HepG2 (cell line): ENCODE measurements around the gene IQCB1. TPM values are rescaled to one million over a fixed set of nuclear protein-coding genes. Genes with fewer than 3 reads are reported as not detected.

ENCODE experiments used
- ATAC-seq: fragments of 200-7000 bp; cut with Tn5 transposase; 3 replicates; pipeline ENCODE4 v1.9.1; 2020; ENCODE audit warnings: mild to moderate bottlenecking, moderate library complexity
- BruUV-seq: library from RNA; stranded (reverse); fragments of 400-500 nt; replicated peaks from 2 replicates; lab custom pipeline; 2021; lab: Mats Ljungman, UMichigan
- CTCF ChIA-PET: fragments of 300-600 bp; formaldehyde crosslinking; extraction: SDS; loops from one replicate; lab custom pipeline; 2021; ENCODE audit warnings: low total read pairs, inconsistent platforms, low intra/inter-chr PET ratio; lab: Yijun Ruan, JAX
- POLR2A ChIA-PET: fragments of 350-600 bp; sonication (Branson Sonifier 250); formaldehyde crosslinking; loops from one replicate; lab custom pipeline; 2020; ENCODE audit warnings: antibody characterized with exemption, inconsistent platforms; lab: Yijun Ruan, JAX
- DNase-seq: peaks from one replicate; pipeline ENCODE4 v3.0.0-alpha.2; 2015; ENCODE audit warnings: low spot score
- FAIRE-seq: peaks from 3 replicates; lab custom pipeline; 2011; peaks lifted over from hg19 to GRCh38; lab: Jason Lieb, UNC
- H2AFZ ChIP-seq: one replicate; pipeline ENCODE4 v1.6.1; 2011; ENCODE audit warnings: low read length, inconsistent platforms
- H3K27ac ChIP-seq: fragments of 300-600 bp; 3 replicates; pipeline ENCODE4 v1.8.0; 2011; ENCODE audit warnings: mixed run types, mild to moderate bottlenecking, mixed read lengths, low read length, inconsistent platforms; ENCODE audit not compliant: insufficient read depth; ENCODE audit errors: extremely low read length
- H3K27me3 ChIP-seq, 2 experiments: fragments of 200-600 bp in 1 of 2; 2 replicates in 1 of 2; 3 replicates in 1 of 2; pipeline versions ENCODE4 v1.6.0 to v1.8.0; 2011; ENCODE audit warnings: low read length in 2 of 2, mild to moderate bottlenecking in 2 of 2, moderate library complexity in 2 of 2, inconsistent platforms in 1 of 2; ENCODE audit not compliant: insufficient read depth in 2 of 2, control insufficient read depth in 1 of 2
- H3K36me3 ChIP-seq, 2 experiments: fragments of 200-600 bp in 1 of 2; replicated peaks in 1 of 2; 2 replicates in 1 of 2; 3 replicates in 1 of 2; pipeline versions ENCODE4 v1.5.1 to v1.8.0; 2011; ENCODE audit warnings: low read length in 2 of 2, inconsistent platforms in 1 of 2; ENCODE audit not compliant: insufficient read depth in 2 of 2, control insufficient read depth in 1 of 2
- H3K4me1 ChIP-seq: 2 replicates; pipeline ENCODE4 v1.5.1; 2012; ENCODE audit warnings: low read length, inconsistent platforms; ENCODE audit not compliant: insufficient read depth
- H3K4me2 ChIP-seq: 2 replicates; pipeline ENCODE4 v1.6.0; 2011; ENCODE audit warnings: low read depth, low read length, inconsistent platforms
- H3K4me3 ChIP-seq, 3 experiments: fragments of 200-600 bp in 1 of 3; sonication (generic), shearing (Covaris generic) in 1 of 3; replicated peaks in 1 of 3; 2 replicates each; pipeline ENCODE4 v1.5.1; 2011 to 2016; ENCODE audit warnings: low read length in 3 of 3, inconsistent platforms in 2 of 3, low read depth in 2 of 3, mild to moderate bottlenecking in 2 of 3, control low read depth in 1 of 3, mixed read lengths in 1 of 3; ENCODE audit not compliant: insufficient read depth in 1 of 3
- H3K79me2 ChIP-seq: one replicate; pipeline ENCODE4 v1.6.1; 2011; ENCODE audit warnings: low read length, inconsistent platforms; ENCODE audit not compliant: insufficient read depth
- H3K9ac ChIP-seq: 2 replicates; pipeline ENCODE4 v1.6.0; 2011; ENCODE audit warnings: mild to moderate bottlenecking, low read depth, low read length, inconsistent platforms; ENCODE audit not compliant: insufficient read depth
- H3K9me3 ChIP-seq: 2 replicates; pipeline ENCODE4 v1.5.1; 2012; ENCODE audit warnings: mild to moderate bottlenecking, low read length
- H4K20me1 ChIP-seq: 2 replicates; pipeline ENCODE4 v1.6.0; 2011; ENCODE audit warnings: inconsistent platforms, mild to moderate bottlenecking, low read length, moderate library complexity; ENCODE audit not compliant: insufficient read depth
- BHLHE40 ChIP-seq: IDR thresholded peaks from 2 replicates; pipeline ENCODE4 v1.6.1; 2011; ENCODE audit warnings: low read length, improper control_type of control experiment
- CAMTA2 ChIP-seq: sonication (generic); formaldehyde crosslinking; IDR thresholded peaks from 2 replicates; pipeline ENCODE4 v1.4.0; 2020; ENCODE audit warnings: mild to moderate bottlenecking, missing genetic modification reagents, borderline replicate concordance
- DDIT3 ChIP-seq: sonication (generic); formaldehyde crosslinking; IDR thresholded peaks from 2 replicates; pipeline ENCODE4 v1.4.0; 2020; ENCODE audit warnings: mild to moderate bottlenecking, missing genetic modification reagents
- FOXJ3 ChIP-seq: sonication (generic); formaldehyde crosslinking; IDR thresholded peaks from 2 replicates; pipeline ENCODE4 v1.4.0; 2020; ENCODE audit warnings: missing genetic modification reagents, mild to moderate bottlenecking, borderline replicate concordance
- HINFP ChIP-seq: sonication (generic); formaldehyde crosslinking; IDR thresholded peaks from 2 replicates; pipeline ENCODE4 v1.4.0; 2020; ENCODE audit warnings: low read depth, mild to moderate bottlenecking, missing genetic modification reagents
- HOMEZ ChIP-seq: IDR thresholded peaks from 2 replicates; pipeline ENCODE4 v1.6.1; 2016; ENCODE audit warnings: low read depth
- IKZF4 ChIP-seq: sonication (generic); formaldehyde crosslinking; IDR thresholded peaks from 2 replicates; pipeline ENCODE4 v1.5.1; 2020; ENCODE audit warnings: borderline replicate concordance, mild to moderate bottlenecking, low read depth, missing genetic modification reagents; ENCODE audit errors: not compliant biosample characterization
- KDM6A ChIP-seq: IDR thresholded peaks from 2 replicates; pipeline ENCODE4 v1.6.1; 2016; ENCODE audit warnings: low read depth
- NCOA2 ChIP-seq: sonication (generic); formaldehyde crosslinking; IDR thresholded peaks from 2 replicates; pipeline ENCODE4 v1.8.0; 2022; ENCODE audit warnings: inconsistent platforms
- NRL ChIP-seq: sonication (generic); formaldehyde crosslinking; IDR thresholded peaks from 2 replicates; pipeline ENCODE4 v1.5.0; 2020; ENCODE audit warnings: missing genetic modification reagents, mild to moderate bottlenecking, moderate library complexity, borderline replicate concordance
- SMAD1 ChIP-seq: sonication (generic); formaldehyde crosslinking; IDR thresholded peaks from 2 replicates; pipeline ENCODE4 v1.4.0; 2020; ENCODE audit warnings: missing genetic modification reagents, low read depth, mild to moderate bottlenecking, borderline replicate concordance
- SMARCC2 ChIP-seq: fragments of 450-650 bp; IDR thresholded peaks from 2 replicates; pipeline ENCODE4 v1.6.1; 2017; ENCODE audit warnings: antibody characterized with exemption, mild to moderate bottlenecking
- SP140L ChIP-seq: sonication (generic); formaldehyde crosslinking; IDR thresholded peaks from 2 replicates; pipeline ENCODE4 v1.4.0; 2020; ENCODE audit warnings: missing genetic modification reagents, borderline replicate concordance
- XRCC5 ChIP-seq: fragments of 200-400 bp; formaldehyde crosslinking; optimal IDR thresholded peaks from 2 replicates; pipeline ENCODE3; 2017; ENCODE audit warnings: mild to moderate bottlenecking, low read length
- ZNF33B ChIP-seq: sonication (generic); formaldehyde crosslinking; IDR thresholded peaks from 2 replicates; pipeline ENCODE4 v1.5.1; 2020; ENCODE audit warnings: mild to moderate bottlenecking, missing genetic modification reagents
- ZNF431 ChIP-seq: sonication (generic); formaldehyde crosslinking; IDR thresholded peaks from 2 replicates; pipeline ENCODE4 v1.9.0; 2022; ENCODE audit warnings: missing genetic modification reagents, low read depth, mild to moderate bottlenecking, borderline replicate concordance
- WGBS: methylation state at CpG from one replicate; pipeline ENCODE4 v1.1.6; 2017; ENCODE audit warnings: low lambda C conversion rate; 5-methylcytosine and 5-hydroxymethylcytosine counted together
- in situ Hi-C: cut with HindIII; loops from 2 replicates; pipeline ENCODE4 v1.10.0; 2017; ENCODE audit warnings: low pct_unique_long_range_greater_than_20kb; ENCODE audit not compliant: extremely low pct_ligation_motif_present
- intact Hi-C: fragments of 100-400 bp; cut with micrococcal nuclease; formaldehyde crosslinking; loops from one replicate; pipeline ENCODE4 v1.10.0; 2022; ENCODE audit not compliant: unreplicated experiment
- polyA plus RNA-seq, 8 experiments: library from polyadenylated mRNA; depleted of rRNA in 3 of 8; stranded (reverse) in 7 of 8; unstranded in 1 of 8; fragments of >200 nt; fragmentation: Illumina TruSeq in 4 of 8; extraction: Trizol in 4 of 8; gene quantifications; 2 replicates each; pipeline versions ENCODE4 v1.2.1 to v1.2.3, GENCODE V29; 2011 to 2016; ENCODE audit warnings: low read depth in 4 of 8, missing spikeins in 1 of 8, mixed read lengths in 1 of 8; ENCODE audit not compliant: insufficient read depth in 1 of 8
- total RNA-seq, 5 experiments: library from RNA; depleted of rRNA; stranded (reverse); fragments of >200 nt; fragmentation: Illumina TruSeq; extraction: Trizol; gene quantifications; 2 replicates each; pipeline ENCODE4 v1.2.3, GENCODE V29; 2016; ENCODE audit warnings: low read depth in 1 of 5

Gene IQCB1
- total and polyA plus RNA-seq, 2 of the 13 experiments (the other 11 are each of a cell fraction or from before 2014, with no cell fraction given): 18.0 to 41.4 TPM

GRCh38 chr3:121739902-121740301 is 95.0 kb downstream of the IQCB1 start:
- peaks cover 2 to 9% of the 10 kb centered on the region in 2 experiments; a peak in 1 of 5 replicates for H3K36me3 ChIP-seq
- no peaks in the 10 kb centered on the region for H3K9me3 ChIP-seq
- H3K4me1 ChIP-seq: no peaks in the 10 kb centered on the region
- in situ Hi-C loops (no loop called here), intact Hi-C loops (loop anchor here (10.0 kb wide), 1 partner anchor 95 kb away; the partner anchor contains the start of genes EAF2 and IQCB1)
- H3K79me2 ChIP-seq: peaks cover 87% of the 10 kb centered on the region
- ChIA-PET CTCF (no interaction called here), POLR2A (no interaction called here)
- BruUV-seq: no TSS peak
- ATAC-seq (no peak), DNase-seq (no peak), FAIRE-seq (no peak)
- peaks cover 19% of the 10 kb centered on the region for H4K20me1 ChIP-seq
- no peak overlapping the region for H3K4me2 ChIP-seq
- H2AFZ ChIP-seq: no peak overlapping the region
- no peak overlapping the region for H3K4me3 ChIP-seq
- TF ChIP-seq NRL (CRISPR knock-in tag) (no peak), SMAD1 (CRISPR knock-in tag) (no peak), ZNF33B (no peak), IKZF4 (CRISPR knock-in tag) (no peak), SMARCC2 (no peak)
- no peak overlapping the region for H3K9ac ChIP-seq
- no peak overlapping the region for H3K27ac ChIP-seq
- H3K27me3 ChIP-seq: no peaks in the 10 kb centered on the region

GRCh38 chr3:121737644-121738043 is 97.2 kb downstream of the IQCB1 start:
- Histone ChIP-seq H3K4me3 (no peak overlapping the region), H3K27ac (no peak overlapping the region), H3K79me2 (peaks cover 81% of the 10 kb centered on the region), H3K4me2 (no peak overlapping the region), H3K4me1 (no peaks in the 10 kb centered on the region), H3K9ac (no peak overlapping the region), H3K36me3 (peaks cover 2 to 7% of the 10 kb centered on the region in 2 experiments; a peak in 1 of 5 replicates), H3K27me3 (no peaks in the 10 kb centered on the region), H2AFZ (no peak overlapping the region), H4K20me1 (peaks cover 16% of the 10 kb centered on the region), H3K9me3 (no peaks in the 10 kb centered on the region)
- no TSS peak for BruUV-seq
- WGBS: 98% methylated on average over 4 of the region's 4 CpGs
- intact Hi-C loops (no loop called here), in situ Hi-C loops (no loop called here)
- ChIA-PET POLR2A (no interaction called here), CTCF (no interaction called here)
- ATAC-seq (no peak), DNase-seq (no peak), FAIRE-seq (no peak)
- TF ChIP-seq ZNF431 (CRISPR knock-in tag): no peak
- no peak for TF ChIP-seq HOMEZ (CRISPR knock-in tag)
- no peak for TF ChIP-seq NCOA2 (CRISPR knock-in tag)
- no peak for TF ChIP-seq SP140L
- no peak for TF ChIP-seq XRCC5
- no peak for TF ChIP-seq BHLHE40
- no peak for TF ChIP-seq DDIT3 (CRISPR knock-in tag)
- TF ChIP-seq KDM6A (CRISPR knock-in tag): no peak
- TF ChIP-seq FOXJ3 (CRISPR knock-in tag): no peak
- no peak for TF ChIP-seq HINFP (CRISPR knock-in tag)
- TF ChIP-seq CAMTA2: no peak
